ENCODE measurements around the gene MCU.

DNA sequence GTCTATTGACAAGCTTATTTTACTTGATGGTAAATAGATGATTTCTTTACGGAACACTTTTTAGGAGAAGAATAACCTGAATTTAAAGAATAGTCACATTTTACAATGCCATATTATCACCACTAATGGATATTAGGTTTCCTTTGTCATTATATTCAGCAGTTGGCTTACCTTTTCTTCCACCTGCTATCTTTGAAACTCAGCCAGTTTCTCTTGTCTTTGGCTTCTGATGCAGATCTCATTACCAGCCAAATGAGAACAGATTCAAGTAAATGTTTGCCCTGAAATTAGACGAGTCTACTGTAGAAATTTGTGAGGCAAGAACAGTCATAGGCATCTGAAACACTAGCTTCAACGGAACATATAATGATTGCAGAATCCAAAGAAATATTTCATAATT, 116.1 kb downstream of the MCU start:
- TF ChIP-seq FOXK2 (IDR thresholded peaks at IDR 0.05): no peak
- no peak for TF ChIP-seq SP1 (IDR thresholded peaks at IDR 0.05)
- TF ChIP-seq, protein P1, sequence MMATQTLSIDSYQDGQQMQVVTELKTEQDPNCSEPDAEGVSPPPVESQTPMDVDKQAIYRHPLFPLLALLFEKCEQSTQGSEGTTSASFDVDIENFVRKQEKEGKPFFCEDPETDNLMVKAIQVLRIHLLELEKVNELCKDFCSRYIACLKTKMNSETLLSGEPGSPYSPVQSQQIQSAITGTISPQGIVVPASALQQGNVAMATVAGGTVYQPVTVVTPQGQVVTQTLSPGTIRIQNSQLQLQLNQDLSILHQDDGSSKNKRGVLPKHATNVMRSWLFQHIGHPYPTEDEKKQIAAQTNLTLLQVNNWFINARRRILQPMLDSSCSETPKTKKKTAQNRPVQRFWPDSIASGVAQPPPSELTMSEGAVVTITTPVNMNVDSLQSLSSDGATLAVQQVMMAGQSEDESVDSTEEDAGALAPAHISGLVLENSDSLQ (IDR thresholded peaks at IDR 0.05): no peak
- TF ChIP-seq SUZ12 (IDR thresholded peaks at IDR 0.05): no peak
- no peak for TF ChIP-seq TARDBP (IDR thresholded peaks at IDR 0.05)
- no peak for TF ChIP-seq ELF4 (IDR thresholded peaks at IDR 0.05)
- TF ChIP-seq NFRKB (IDR thresholded peaks at IDR 0.05): no peak
- no peak for TF ChIP-seq BHLHE40 (IDR thresholded peaks at IDR 0.05; ENCODE audit: borderline replicate concordance)
- TF ChIP-seq HDGF (IDR thresholded peaks at IDR 0.05; ENCODE audit: borderline replicate concordance): no peak
- no peak for TF ChIP-seq CTBP1 (IDR thresholded peaks at IDR 0.05; ENCODE audit: borderline replicate concordance)
- TF ChIP-seq ZNF384 (IDR thresholded peaks at IDR 0.05): no peak
- no peak for TF ChIP-seq FOXM1 (IDR thresholded peaks at IDR 0.05; ENCODE audit: borderline replicate concordance)
- TF ChIP-seq L3MBTL2 (conservative IDR thresholded peaks at IDR 0.05): no peak
- no peak for TF ChIP-seq FOXA1 (IDR thresholded peaks at IDR 0.05)

Measured in HEK293T (cell line).